T-helper 1 cell treated with Interleukin-12 subunit alpha and Interleukin-12 subunit beta and Interleukin-4 antibody, amounts not matched to agents 30 μg/mL and 1 μg/mL, for 36 hours (primary cell): ENCODE data around the gene KRT13.

Source experiments
- H3K27ac Mint-ChIP-seq: one replicate; pipeline ENCODE4 v1.8.0; 2021; ENCODE audit warnings: mild to moderate bottlenecking, mixed read lengths
- H3K27me3 Mint-ChIP-seq: one replicate; pipeline ENCODE4 v1.8.0; 2021; ENCODE audit warnings: low read depth, mixed read lengths
- H3K36me3 Mint-ChIP-seq: one replicate; pipeline ENCODE4 v1.8.0; 2021; ENCODE audit warnings: low read depth, mixed read lengths
- H3K4me1 Mint-ChIP-seq: one replicate; pipeline ENCODE4 v1.8.0; 2021; ENCODE audit warnings: low read depth, mixed read lengths
- H3K4me3 Mint-ChIP-seq: one replicate; pipeline ENCODE4 v1.8.0; 2021; ENCODE audit warnings: mild to moderate bottlenecking, moderate library complexity, mixed read lengths
- H3K9me3 Mint-ChIP-seq: one replicate; pipeline ENCODE4 v1.8.0; 2021; ENCODE audit warnings: mixed read lengths

KRT13 gene

DNA sequence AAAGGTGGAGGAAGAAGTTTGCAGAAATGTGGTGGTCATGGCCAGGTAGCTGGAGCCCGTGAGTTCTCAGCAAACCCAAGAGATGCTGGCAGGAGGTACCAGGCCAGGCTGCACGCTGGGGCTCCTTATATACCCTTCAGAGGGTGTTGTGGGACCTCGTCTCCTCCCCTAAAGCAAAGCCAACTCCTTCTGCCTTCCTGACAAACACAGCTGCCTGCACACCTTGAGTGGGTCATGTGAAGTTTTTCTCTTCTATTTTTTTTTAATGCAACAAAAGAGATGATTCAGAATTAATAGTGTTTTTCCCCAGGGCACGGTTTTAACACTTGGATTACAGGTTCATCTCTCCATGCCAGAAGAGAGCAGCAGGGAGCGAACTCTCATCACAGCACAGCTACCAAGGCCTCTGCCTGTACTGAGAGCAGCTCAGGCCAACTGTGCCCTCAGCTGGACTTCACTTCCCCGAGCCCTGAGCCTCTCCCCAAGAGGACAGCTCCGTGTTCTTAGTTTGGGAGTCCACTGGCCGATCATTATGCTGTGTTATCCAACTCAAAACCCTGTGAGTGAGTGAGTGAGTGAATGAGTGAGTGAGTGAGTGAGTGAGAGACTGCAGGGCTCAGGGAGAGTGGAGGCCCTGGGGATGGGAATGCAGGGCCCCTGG, 13.5 kb upstream of the KRT13 start, which contains the start of gene KRT15:
TSS of gene KRT15 (minus strand) at position 102 of the 661 bp plus-strand sequence. CDS start at position 39, 63 bp downstream.
- Mint-ChIP-seq H3K27me3 (peaks cover 3% of the 10 kb centered on the region), H3K4me3 (no peak within 1 kb of the TSS), H3K9me3 (no peaks in the 10 kb centered on the region), H3K36me3 (no peaks in the 10 kb centered on the region), H3K27ac (no peak within 1 kb of the TSS), H3K4me1 (no peaks in the 10 kb centered on the region)

DNA sequence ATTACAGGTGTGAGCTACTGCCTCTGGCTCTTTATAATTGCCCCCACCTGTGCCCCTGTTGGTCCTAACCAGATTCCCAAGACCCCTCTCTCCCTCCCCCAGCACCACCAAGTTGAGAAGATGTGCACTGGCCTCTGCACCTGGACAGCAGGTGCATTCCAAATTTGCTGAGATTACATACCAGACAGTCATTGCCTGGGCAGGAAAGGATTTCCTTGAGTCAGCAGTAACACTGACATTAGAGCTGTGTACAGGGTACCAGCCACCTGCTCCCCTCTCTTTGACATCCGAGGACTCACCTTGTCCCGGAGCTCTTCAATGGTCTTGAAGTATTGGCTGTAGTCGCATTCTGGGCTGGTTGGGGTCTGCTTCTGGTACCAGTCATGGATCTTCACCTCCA, 12.6 kb upstream of the KRT13 start:
- no peaks in the 10 kb centered on the region for H3K9me3 Mint-ChIP-seq
- no peaks in the 10 kb centered on the region for H3K36me3 Mint-ChIP-seq
- H3K4me1 Mint-ChIP-seq: no peaks in the 10 kb centered on the region
- H3K4me3 Mint-ChIP-seq: no peak overlapping the region
- H3K27me3 Mint-ChIP-seq: peaks cover 3% of the 10 kb centered on the region
- H3K27ac Mint-ChIP-seq: no peak overlapping the region

DNA sequence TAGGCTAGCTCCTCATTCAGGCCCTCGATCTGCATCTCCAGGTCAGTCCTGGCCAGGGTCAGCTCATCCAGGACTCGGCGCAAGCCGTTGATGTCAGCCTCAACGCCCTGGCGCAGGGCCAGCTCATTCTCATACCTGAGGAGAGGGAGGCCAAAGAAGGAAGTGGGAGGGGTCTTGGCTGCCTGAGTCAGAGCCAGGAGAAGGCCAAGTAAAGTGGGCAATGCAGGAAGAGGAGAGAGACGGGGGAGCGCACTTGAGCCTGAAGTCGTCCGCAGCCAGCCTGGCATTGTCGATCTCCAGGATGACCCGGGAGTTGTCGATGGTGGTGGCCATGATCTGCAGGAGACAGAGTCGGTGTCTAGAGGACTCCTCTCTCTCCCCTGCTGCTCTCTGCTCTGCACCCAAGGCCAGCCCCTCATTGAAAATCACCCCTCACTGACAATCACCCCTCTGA, 11.4 kb upstream of the KRT13 start:
- Mint-ChIP-seq H3K4me1 (no peaks in the 10 kb centered on the region), H3K27ac (no peak overlapping the region), H3K36me3 (no peaks in the 10 kb centered on the region), H3K9me3 (no peaks in the 10 kb centered on the region), H3K4me3 (no peak overlapping the region), H3K27me3 (peaks cover 3% of the 10 kb centered on the region)

DNA sequence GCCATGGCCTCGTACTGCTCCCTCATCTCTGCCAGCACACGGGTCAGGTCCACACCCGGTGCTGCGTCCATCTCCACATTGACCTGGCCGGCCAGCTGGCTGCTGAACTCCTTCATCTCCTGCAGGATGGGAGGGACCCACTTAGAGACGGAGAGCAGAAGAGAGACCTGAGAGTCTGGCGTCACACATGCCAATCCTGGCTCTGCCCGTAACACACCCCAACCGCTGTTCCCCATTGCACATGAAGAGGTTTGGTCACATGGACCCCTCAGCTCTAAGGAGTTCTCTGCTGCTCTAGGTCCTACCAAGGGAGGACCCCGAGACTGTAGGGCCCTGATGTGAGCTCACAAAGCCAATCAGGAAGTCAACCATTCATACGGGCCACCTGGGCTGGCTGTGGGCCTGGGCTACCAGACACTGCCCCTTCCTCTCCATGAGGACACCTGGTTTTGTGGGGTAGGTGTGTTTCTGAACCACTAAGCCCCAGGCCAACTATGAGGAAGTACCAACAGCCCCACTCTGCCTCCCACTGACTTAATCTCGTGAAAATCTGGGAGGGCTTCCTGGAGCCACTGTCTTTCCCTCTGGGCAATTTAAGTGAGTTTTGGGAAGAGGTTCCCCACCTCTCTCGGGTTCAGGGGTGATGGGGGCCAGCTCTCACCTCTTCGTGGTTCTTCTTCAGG, 10.9 kb upstream of the KRT13 start:
- Mint-ChIP-seq H3K27me3 (peaks cover 3% of the 10 kb centered on the region), H3K27ac (no peak overlapping the region), H3K9me3 (no peaks in the 10 kb centered on the region), H3K4me3 (no peak overlapping the region), H3K4me1 (no peaks in the 10 kb centered on the region), H3K36me3 (no peaks in the 10 kb centered on the region)

DNA sequence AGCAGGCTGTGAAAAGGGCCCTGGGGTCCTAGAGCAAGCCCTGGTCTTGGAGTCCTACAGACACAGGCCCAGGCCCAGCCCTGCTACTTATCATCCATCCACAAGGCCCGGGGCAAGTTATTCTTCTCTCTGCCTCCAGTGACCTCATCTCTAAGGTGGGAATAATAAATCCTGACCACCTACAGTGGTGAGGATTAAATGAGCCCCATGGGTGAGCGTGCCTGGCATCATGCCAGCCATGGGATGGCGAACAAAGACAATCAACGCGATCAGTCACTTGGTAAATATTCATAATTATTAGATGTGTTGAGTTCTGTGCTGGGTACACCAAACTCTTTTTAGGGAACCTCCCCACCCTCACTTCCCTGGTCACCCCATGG, 7.7 kb upstream of the KRT13 start:
- Mint-ChIP-seq H3K4me1 (no peaks in the 10 kb centered on the region), H3K9me3 (no peaks in the 10 kb centered on the region), H3K27me3 (peaks cover 3% of the 10 kb centered on the region), H3K36me3 (no peaks in the 10 kb centered on the region), H3K27ac (no peak overlapping the region), H3K4me3 (no peak overlapping the region)

DNA sequence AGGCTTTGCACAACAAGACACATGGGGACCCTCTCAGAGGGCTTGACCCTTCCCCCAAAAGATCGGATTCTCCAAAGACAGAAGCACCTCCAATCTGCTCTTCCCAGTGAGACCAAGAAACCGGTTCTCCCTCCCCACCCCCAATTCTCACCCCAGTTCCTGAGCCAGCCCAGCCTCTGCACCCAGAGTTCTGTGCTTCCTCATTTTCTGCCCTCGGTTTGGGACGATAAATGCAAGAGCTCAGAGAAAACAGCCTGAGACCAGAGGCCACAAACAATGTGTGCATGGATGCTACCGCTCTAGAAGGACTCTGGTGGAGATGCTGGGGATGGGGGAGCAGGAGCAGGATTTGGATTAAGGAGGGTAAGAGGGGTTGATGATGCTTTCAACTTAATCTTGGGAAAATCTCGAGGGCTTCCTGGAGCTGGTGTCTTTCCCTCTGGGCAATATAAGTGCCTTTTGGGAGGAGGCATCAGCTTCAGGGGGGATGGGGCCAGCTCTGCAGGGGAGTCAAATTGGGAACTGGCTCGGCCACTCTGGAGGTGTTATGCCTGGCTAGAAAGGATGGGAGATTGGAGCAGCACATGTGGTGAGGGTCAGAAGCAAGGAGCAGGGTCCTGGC, 7.2 kb upstream of the KRT13 start:
- H3K27me3 Mint-ChIP-seq: peaks cover 3% of the 10 kb centered on the region
- H3K9me3 Mint-ChIP-seq: no peaks in the 10 kb centered on the region
- H3K4me1 Mint-ChIP-seq: no peaks in the 10 kb centered on the region
- no peak overlapping the region for H3K4me3 Mint-ChIP-seq
- H3K27ac Mint-ChIP-seq: no peak overlapping the region
- no peaks in the 10 kb centered on the region for H3K36me3 Mint-ChIP-seq

DNA sequence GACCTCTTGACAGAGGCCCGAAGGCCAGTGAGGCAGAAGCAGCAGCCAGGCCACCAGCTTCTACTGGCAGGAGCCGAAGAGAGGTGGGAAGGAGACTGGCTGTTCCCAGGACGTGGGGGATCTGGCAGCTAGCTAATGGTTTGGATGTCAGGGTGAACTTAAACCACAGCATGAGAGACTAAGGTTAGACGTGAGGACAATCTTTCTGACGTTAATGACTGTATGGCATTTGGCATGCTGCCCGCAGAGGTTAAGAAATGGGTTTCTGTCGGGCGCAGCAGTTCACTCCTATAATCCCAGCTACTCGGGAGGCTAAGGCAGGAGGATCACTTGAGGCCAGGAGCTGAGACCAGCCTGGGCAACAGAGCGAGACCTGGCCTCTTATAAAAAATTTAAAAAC, 6.3 kb upstream of the KRT13 start:
- H3K4me3 Mint-ChIP-seq: no peak overlapping the region
- no peaks in the 10 kb centered on the region for H3K9me3 Mint-ChIP-seq
- H3K36me3 Mint-ChIP-seq: no peaks in the 10 kb centered on the region
- H3K27me3 Mint-ChIP-seq: peaks cover 3% of the 10 kb centered on the region
- H3K4me1 Mint-ChIP-seq: no peaks in the 10 kb centered on the region
- no peak overlapping the region for H3K27ac Mint-ChIP-seq

DNA sequence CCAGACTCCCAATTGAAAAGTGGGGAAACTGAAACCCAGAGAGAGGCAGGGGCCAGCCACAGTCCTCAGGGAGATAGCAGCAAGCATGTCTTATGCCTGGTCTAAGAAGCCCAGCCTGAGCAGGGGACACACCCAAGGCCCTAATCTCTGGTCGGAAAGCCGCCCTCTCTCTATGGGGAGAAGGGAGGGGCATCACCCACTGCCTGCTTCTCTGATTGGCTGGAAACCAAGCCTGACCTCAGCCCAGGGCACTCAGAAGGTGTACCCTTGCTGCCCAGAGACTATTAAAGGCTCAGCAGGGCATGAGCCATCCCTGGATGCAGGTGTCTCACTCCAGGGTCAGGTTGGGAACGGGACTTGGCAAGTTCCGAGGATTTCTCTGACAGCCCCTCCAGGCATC, 5.7 kb upstream of the KRT13 start:
- H3K36me3 Mint-ChIP-seq: no peaks in the 10 kb centered on the region
- H3K27me3 Mint-ChIP-seq: peaks cover 3% of the 10 kb centered on the region
- no peak overlapping the region for H3K27ac Mint-ChIP-seq
- H3K9me3 Mint-ChIP-seq: no peaks in the 10 kb centered on the region
- H3K4me3 Mint-ChIP-seq: no peak overlapping the region
- H3K4me1 Mint-ChIP-seq: no peaks in the 10 kb centered on the region

DNA sequence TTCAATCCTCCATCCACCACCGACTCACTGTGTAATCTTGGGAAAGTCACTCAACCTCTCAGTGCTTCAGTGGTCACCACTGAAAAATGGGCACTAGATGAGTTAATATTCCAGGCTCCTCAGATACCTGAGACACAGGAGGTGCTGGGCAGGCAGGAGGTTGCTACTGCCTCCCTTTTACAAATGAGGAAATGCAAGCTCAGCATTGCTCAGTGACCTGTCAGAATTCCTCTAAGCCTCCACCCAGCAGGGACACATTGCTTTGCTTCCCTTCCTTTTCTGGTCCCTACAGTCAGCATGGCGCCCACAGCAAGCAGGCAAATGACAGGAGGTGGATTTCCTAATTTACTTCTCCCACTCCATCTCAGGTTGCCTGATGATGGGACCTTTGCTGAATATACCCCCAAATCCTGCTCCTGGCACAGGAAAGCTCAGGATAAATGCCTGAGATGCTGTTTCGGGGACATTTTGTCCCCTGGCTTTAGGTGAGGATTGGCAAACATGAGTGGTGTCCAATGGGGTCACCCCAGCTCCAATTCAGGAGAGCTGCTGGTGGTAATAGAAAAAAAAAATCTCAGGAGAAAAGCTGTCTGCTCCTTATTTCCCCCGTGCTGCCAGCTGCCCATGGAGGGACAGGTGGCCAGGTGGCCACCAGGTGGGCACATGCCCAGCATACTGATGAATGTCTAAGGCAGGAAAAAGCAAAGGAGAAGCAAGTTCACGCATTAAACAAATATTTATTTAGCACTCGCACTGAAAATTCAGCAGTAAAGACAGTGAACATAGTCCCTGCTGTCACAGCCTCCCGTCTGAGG, 5.0 kb upstream of the KRT13 start:
- no peaks in the 10 kb centered on the region for H3K9me3 Mint-ChIP-seq
- no peaks in the 10 kb centered on the region for H3K4me1 Mint-ChIP-seq
- no peak overlapping the region for H3K4me3 Mint-ChIP-seq

DNA sequence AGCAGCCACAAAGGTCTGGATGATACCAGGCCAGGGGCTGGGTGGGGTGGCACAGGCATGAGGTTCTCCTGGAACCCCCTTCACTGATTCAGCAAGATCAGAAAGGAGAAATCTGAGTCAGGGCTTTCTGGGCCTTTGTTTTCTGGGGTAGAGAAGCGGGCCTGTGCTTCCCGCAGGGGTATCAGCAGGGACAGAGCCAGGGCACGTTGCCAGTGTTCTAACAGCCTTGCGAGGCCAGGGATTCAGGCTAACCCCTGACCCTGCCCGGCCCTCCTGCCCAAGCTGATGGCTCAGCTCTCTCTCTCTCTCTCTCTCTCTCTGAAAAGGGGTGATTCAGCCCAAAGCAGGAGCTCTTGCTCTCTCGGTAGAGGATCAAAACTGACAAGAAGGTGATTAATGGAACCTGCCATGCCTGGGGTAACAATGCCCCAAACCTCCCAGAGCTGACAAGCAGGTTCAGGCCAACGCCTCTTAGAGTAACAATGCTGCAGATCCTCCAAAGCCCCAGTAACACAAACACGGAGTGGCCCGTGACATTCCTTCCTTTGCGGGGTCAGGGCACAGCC, 2.0 kb upstream of the KRT13 start:
- no peaks in the 10 kb centered on the region for H3K36me3 Mint-ChIP-seq
- H3K9me3 Mint-ChIP-seq: no peaks in the 10 kb centered on the region
- H3K27ac Mint-ChIP-seq: no peak overlapping the region
- no peaks in the 10 kb centered on the region for H3K4me1 Mint-ChIP-seq
- H3K4me3 Mint-ChIP-seq: no peak overlapping the region
- no peaks in the 10 kb centered on the region for H3K27me3 Mint-ChIP-seq

More for the DNA sequence above, 5.0 kb upstream of the KRT13 start:
- H3K36me3 Mint-ChIP-seq: no peaks in the 10 kb centered on the region
- peaks cover 3% of the 10 kb centered on the region for H3K27me3 Mint-ChIP-seq
- H3K27ac Mint-ChIP-seq: no peak overlapping the region

DNA sequence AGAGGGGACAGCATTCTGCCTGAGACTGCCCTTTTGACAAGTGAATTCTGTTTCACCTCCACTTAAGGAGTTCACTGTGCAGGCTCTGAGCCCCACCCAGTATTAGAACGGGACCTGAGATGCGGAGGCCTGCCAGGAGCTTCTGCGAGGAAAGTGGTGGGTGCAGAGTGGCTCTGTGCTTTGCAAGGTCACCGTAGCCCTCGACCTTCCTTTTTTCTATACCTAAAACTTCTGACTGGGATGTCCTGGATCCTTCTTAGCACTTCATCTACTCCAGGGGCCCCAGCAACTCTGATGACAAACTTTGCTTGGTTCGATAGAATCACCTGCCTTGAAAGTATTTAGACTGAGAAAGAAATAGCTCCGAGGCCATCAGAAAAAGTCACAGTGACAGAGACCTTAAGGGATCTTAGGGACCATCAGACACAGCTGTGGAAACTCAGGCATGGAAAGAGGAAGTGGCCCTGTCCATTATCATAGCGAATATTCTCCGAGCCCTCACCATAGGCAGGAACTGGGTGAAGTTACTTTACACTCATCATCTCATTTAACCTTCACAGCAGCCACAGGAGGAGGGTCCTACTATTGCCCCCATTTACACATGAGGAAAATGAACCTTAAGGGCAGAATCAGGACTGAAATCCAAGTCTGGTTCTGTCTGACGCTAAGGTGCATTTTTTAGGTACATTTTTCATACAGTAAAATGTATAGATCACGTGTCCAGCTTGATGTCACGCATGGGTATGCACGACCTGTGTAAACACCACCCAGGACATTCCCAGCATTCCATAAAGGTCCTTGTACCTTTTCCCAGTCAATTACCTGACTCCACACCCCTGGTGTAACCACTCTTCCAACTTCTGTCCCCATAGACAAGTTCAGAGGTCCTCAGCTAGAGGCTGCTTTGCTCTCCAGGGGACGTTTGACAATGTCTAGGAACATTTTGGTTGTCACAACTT, 676 bp upstream of the KRT13 start:
- no peak overlapping the region for H3K4me3 Mint-ChIP-seq
- no peaks in the 10 kb centered on the region for H3K36me3 Mint-ChIP-seq
- H3K4me1 Mint-ChIP-seq: no peaks in the 10 kb centered on the region
- no peaks in the 10 kb centered on the region for H3K9me3 Mint-ChIP-seq
- no peak overlapping the region for H3K27ac Mint-ChIP-seq
- no peaks in the 10 kb centered on the region for H3K27me3 Mint-ChIP-seq

DNA sequence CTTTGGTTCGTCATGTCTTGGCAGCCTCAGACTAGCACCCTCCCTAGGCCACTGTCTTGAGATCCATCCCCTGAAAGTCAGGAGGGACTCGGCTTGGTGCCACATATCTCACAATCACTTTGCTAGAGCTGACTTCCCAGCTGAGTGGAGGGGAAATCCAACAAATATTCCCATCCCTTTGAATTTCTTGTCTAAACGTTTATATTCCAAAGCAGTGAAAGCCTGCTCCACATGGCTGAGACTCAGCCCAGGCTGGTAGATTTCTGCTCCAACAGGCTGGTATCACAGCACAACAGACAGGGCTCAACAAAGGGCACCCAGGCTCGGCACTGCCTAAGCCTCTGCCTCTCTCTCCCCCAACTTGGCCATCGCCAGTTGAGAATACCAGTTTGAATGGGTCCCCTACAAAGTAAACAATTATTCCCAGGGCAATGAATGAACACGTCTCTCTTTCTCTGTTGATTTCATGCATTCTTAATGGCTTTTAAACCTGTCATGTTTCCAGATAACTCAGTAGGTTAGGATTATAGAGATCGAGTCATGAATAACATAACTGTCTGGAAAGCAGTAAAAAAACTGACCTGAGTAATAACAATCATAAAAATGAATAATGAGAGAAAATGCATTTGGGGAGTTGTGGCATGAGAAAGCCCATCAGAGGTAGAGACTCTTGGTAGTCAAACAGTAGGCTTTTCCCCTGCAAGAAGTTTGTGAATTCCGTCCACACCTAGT, 1.0 kb downstream of the KRT13 start:
- Mint-ChIP-seq H3K4me1 (no peaks in the 10 kb centered on the region), H3K27ac (no peak overlapping the region), H3K36me3 (no peaks in the 10 kb centered on the region), H3K9me3 (no peaks in the 10 kb centered on the region), H3K27me3 (no peaks in the 10 kb centered on the region), H3K4me3 (no peak overlapping the region)

DNA sequence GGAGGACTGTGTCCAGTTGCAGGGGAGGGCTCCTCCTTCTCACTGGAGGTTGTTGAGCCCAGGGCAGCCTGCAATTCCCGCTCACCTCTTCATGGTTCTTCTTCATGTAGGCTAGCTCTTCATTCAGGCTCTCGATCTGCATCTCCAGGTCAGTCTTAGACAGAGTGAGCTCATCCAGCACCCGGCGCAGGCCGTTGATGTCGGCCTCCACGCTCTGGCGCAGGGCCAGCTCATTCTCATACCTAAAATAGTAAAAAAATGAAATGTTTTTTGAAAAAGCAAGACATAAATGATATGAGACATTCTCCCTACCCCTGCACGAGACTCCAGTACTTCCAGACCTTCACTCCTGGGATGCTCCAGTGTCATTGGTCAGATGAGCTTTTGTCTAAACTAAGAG, 2.2 kb downstream of the KRT13 start:
- Mint-ChIP-seq H3K27me3 (peaks cover 4% of the 10 kb centered on the region), H3K27ac (no peak overlapping the region), H3K4me3 (no peak overlapping the region), H3K4me1 (peaks cover 1% of the 10 kb centered on the region), H3K36me3 (no peaks in the 10 kb centered on the region), H3K9me3 (no peaks in the 10 kb centered on the region)
